ENCODE data around the gene CENPP.

The CENPP gene

GRCh38 chr9:92666912-92667532 is 341.3 kb downstream of the CENPP start:
- TF ChIP-seq MYC (IDR thresholded peaks at IDR 0.05; ENCODE audit: low read depth, low read length) (no peak), POLR2A (IDR thresholded peaks at IDR 0.05; ENCODE audit: extremely low read depth, insufficient read length) (no peak)
- TF ChIP-seq, protein P1, sequence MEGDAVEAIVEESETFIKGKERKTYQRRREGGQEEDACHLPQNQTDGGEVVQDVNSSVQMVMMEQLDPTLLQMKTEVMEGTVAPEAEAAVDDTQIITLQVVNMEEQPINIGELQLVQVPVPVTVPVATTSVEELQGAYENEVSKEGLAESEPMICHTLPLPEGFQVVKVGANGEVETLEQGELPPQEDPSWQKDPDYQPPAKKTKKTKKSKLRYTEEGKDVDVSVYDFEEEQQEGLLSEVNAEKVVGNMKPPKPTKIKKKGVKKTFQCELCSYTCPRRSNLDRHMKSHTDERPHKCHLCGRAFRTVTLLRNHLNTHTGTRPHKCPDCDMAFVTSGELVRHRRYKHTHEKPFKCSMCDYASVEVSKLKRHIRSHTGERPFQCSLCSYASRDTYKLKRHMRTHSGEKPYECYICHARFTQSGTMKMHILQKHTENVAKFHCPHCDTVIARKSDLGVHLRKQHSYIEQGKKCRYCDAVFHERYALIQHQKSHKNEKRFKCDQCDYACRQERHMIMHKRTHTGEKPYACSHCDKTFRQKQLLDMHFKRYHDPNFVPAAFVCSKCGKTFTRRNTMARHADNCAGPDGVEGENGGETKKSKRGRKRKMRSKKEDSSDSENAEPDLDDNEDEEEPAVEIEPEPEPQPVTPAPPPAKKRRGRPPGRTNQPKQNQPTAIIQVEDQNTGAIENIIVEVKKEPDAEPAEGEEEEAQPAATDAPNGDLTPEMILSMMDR (IDR thresholded peaks at IDR 0.05; ENCODE audit: low read depth, low read length): no peak
- TF ChIP-seq, protein P2, sequence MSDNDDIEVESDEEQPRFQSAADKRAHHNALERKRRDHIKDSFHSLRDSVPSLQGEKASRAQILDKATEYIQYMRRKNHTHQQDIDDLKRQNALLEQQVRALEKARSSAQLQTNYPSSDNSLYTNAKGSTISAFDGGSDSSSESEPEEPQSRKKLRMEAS (IDR thresholded peaks at IDR 0.05; ENCODE audit: low read depth, low read length): no peak
- no peak overlapping the region for H3K4me3 ChIP-seq (ENCODE audit: low read depth, low read length)
- DNase-seq (ENCODE audit: low read depth): no peak

DNA sequence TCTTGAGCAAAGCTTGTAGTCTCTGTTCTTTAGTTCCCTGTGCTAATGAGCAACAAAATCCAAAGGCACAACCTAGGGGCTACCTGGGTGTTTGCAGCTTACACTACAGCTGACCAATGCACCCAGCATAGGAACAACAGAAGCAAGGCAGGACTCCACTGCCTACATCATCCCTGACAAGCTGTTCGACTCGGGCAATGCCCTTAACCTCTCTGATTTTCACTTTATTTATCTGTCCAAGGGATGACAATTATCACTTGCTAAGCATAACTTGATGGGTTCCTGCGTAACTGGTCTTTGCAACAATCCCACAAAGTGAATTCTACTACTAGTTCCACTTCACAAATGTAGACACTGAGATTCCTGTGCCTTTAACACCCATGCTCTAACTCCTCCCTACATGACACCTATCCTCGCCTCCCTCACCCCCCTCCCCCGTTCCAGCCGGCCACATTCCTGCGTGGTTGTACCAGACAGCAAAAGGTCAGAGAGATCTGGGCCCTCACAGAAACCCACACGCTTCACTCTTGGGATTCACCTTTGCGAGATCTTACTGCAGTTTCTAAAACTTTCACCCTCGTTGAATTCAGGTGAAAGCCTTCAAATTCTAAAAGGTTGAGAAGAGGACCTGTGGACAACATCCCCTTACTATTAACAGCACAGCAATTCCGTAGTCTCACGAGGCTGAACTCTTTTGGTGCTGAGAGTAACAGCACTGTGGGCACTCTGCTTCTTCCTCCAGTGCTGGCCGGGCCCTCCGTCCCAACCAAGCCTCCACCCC is 343.2 kb downstream of the CENPP start:
- peak overlapping the region; percentile 78 for H3K4me3 ChIP-seq (ENCODE audit: low read depth, low read length)
- TF ChIP-seq POLR2A (IDR thresholded peaks at IDR 0.05; ENCODE audit: extremely low read depth, insufficient read length) (no peak), MYC (IDR thresholded peaks at IDR 0.05; ENCODE audit: low read depth, low read length) (no peak)
- TF ChIP-seq, protein P1 (IDR thresholded peaks at IDR 0.05; ENCODE audit: low read depth, low read length): no peak
- TF ChIP-seq, protein P2 (IDR thresholded peaks at IDR 0.05; ENCODE audit: low read depth, low read length): no peak
- DNase-seq (ENCODE audit: low read depth): peak; percentile 41

GRCh38 chr9:92669527-92669889 is 343.8 kb downstream of the CENPP start:
- H3K4me3 ChIP-seq (ENCODE audit: low read depth, low read length): peak overlapping the region; percentile 78
- TF ChIP-seq MYC (IDR thresholded peaks at IDR 0.05; ENCODE audit: low read depth, low read length) (no peak), POLR2A (IDR thresholded peaks at IDR 0.05; ENCODE audit: extremely low read depth, insufficient read length) (no peak)
- TF ChIP-seq, protein P1 (IDR thresholded peaks at IDR 0.05; ENCODE audit: low read depth, low read length): no peak
- TF ChIP-seq, protein P2 (IDR thresholded peaks at IDR 0.05; ENCODE audit: low read depth, low read length): no peak
- DNase-seq (ENCODE audit: low read depth): peak; percentile 50

Measured in NB4 (cell line).